ENCODE results near the gene PTPRG. TPM values are rescaled to one million over a fixed set of nuclear protein-coding genes. Genes with fewer than 3 reads are reported as not detected.

The PTPRG gene
- total and polyA plus RNA-seq, 2 experiments from 2014 or later = 8.5 to 34.9 TPM

DNA sequence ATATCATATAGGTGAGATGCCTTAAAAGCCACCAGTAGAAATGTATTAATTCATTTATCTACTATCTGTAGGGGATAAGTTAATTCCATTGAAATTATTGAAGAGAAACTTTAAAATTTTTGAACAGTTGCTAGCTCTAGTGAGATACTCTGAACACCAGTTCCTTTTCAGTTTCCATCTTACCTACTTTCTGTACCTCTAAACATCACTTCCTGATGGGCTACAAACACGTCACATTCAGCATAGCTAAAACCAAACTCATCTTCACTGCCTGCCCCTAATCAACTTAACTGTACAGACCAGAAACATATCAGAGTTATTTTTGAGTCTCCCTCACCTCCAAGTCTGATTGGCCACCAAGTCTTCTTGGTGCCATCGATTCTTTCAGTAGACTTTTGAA is 723.1 kb downstream of the PTPRG start:
- WGBS (ENCODE audit: low lambda C conversion rate, missing lambda C conversion rate) = 76% methylated on average over 2 of the region's 2 CpGs
- Histone ChIP-seq H2AFZ (no peak overlapping the region), H3K4me3 (no peak overlapping the region), H3K4me1 (ENCODE audit: insufficient read depth) (no peaks in the 10 kb centered on the region), H3K27ac (no peak overlapping the region), H3K9me3 (ENCODE audit: low read depth) (no peaks in the 10 kb centered on the region), H3K4me2 (no peak overlapping the region), H3K36me3 (replicated peaks; ENCODE audit: insufficient read depth, low read depth) (no peaks in the 10 kb centered on the region), H3K9me2 (replicated peaks; ENCODE audit: insufficient read depth) (no peaks in the 10 kb centered on the region), H3K27me3 (no peaks in the 10 kb centered on the region), H4K20me1 (ENCODE audit: insufficient read depth, poor library complexity, severe bottlenecking) (no peaks in the 10 kb centered on the region), H3K79me2 (no peaks in the 10 kb centered on the region)
- no peak for DNase-seq (ENCODE audit: low spot score)
- no peak for TF ChIP-seq EZH2phosphoT487 (IDR thresholded peaks at IDR 0.05; ENCODE audit: low read depth, severe bottlenecking, unreplicated experiment)
- TF ChIP-seq EZH2 (IDR thresholded peaks at IDR 0.05; ENCODE audit: borderline replicate concordance) = no peak
- TF ChIP-seq, protein P1, sequence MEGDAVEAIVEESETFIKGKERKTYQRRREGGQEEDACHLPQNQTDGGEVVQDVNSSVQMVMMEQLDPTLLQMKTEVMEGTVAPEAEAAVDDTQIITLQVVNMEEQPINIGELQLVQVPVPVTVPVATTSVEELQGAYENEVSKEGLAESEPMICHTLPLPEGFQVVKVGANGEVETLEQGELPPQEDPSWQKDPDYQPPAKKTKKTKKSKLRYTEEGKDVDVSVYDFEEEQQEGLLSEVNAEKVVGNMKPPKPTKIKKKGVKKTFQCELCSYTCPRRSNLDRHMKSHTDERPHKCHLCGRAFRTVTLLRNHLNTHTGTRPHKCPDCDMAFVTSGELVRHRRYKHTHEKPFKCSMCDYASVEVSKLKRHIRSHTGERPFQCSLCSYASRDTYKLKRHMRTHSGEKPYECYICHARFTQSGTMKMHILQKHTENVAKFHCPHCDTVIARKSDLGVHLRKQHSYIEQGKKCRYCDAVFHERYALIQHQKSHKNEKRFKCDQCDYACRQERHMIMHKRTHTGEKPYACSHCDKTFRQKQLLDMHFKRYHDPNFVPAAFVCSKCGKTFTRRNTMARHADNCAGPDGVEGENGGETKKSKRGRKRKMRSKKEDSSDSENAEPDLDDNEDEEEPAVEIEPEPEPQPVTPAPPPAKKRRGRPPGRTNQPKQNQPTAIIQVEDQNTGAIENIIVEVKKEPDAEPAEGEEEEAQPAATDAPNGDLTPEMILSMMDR (IDR thresholded peaks at IDR 0.05; ENCODE audit: poor library complexity) = no peak

DNA sequence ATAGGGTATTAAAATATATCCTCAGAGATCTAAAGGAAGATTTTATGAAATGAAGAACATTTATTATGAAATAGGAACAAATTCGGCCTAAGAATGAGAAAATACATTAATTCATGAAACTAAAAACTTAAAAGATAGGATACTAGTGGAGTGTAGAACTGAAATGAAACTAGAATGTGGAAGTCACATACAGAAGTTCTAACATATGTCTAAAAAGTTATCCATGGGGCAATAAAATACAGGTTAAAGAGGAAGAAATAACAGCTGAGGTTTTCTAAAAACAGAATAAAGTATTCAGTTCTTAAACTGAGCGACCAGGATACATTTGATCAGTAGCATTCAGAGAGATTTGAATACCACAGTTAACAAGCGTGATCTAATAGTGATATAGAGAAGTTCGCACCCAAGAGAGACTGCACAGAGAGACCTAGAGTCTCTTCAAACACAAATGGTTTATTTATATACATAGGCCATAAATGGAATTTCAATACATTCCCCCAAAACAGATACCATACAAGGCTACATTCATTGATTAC is 726.1 kb downstream of the PTPRG start:
- Histone ChIP-seq H2AFZ (no peak overlapping the region), H3K36me3 (replicated peaks; ENCODE audit: insufficient read depth, low read depth) (no peaks in the 10 kb centered on the region), H3K27ac (no peak overlapping the region), H3K79me2 (no peaks in the 10 kb centered on the region), H3K9me2 (replicated peaks; ENCODE audit: insufficient read depth) (no peaks in the 10 kb centered on the region), H3K9me3 (ENCODE audit: low read depth) (no peaks in the 10 kb centered on the region), H3K4me3 (no peak overlapping the region), H4K20me1 (ENCODE audit: insufficient read depth, poor library complexity, severe bottlenecking) (no peaks in the 10 kb centered on the region), H3K4me1 (ENCODE audit: insufficient read depth) (no peaks in the 10 kb centered on the region), H3K27me3 (no peaks in the 10 kb centered on the region), H3K4me2 (no peak overlapping the region)
- no peak for DNase-seq (ENCODE audit: low spot score)
- 93% methylated on average over 4 of the region's 4 CpGs for WGBS (ENCODE audit: low lambda C conversion rate, missing lambda C conversion rate)
- TF ChIP-seq, protein P1 (IDR thresholded peaks at IDR 0.05; ENCODE audit: poor library complexity) = no peak
- TF ChIP-seq EZH2 (IDR thresholded peaks at IDR 0.05; ENCODE audit: borderline replicate concordance) (no peak), EZH2phosphoT487 (IDR thresholded peaks at IDR 0.05; ENCODE audit: low read depth, severe bottlenecking, unreplicated experiment) (no peak)

DNA sequence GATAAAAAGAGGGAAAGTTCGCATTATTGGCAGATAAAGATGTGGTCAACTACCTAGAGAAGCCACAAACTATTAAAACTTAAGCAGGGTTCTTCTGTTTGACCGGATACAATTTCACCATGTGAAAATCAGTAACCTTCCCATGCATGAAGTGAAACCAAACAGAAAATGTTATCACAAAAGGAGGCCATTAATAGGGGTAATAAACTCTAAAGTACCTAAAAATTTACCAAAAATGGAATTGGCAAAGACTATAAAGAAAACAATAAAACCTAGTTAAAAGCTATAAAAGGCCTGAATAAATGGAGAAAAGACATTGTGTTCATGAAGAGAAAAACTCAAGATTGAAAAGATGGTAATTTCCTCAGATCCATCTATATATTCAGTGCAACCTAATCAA is 728.6 kb downstream of the PTPRG start:
- Histone ChIP-seq H3K4me2 (no peak overlapping the region), H3K4me3 (no peak overlapping the region), H3K9me3 (ENCODE audit: low read depth) (no peaks in the 10 kb centered on the region), H3K36me3 (replicated peaks; ENCODE audit: insufficient read depth, low read depth) (no peaks in the 10 kb centered on the region), H3K9me2 (replicated peaks; ENCODE audit: insufficient read depth) (no peaks in the 10 kb centered on the region), H4K20me1 (ENCODE audit: insufficient read depth, poor library complexity, severe bottlenecking) (no peaks in the 10 kb centered on the region), H3K27ac (no peak overlapping the region), H2AFZ (no peak overlapping the region), H3K4me1 (ENCODE audit: insufficient read depth) (no peaks in the 10 kb centered on the region), H3K79me2 (no peaks in the 10 kb centered on the region), H3K27me3 (no peaks in the 10 kb centered on the region)
- no peak for TF ChIP-seq EZH2 (IDR thresholded peaks at IDR 0.05; ENCODE audit: borderline replicate concordance)
- no peak for TF ChIP-seq EZH2phosphoT487 (IDR thresholded peaks at IDR 0.05; ENCODE audit: low read depth, severe bottlenecking, unreplicated experiment)
- TF ChIP-seq, protein P1 (IDR thresholded peaks at IDR 0.05; ENCODE audit: poor library complexity) = no peak
- DNase-seq (ENCODE audit: low spot score) = no peak
- 76% methylated on average over 2 of the region's 2 CpGs for WGBS (ENCODE audit: low lambda C conversion rate, missing lambda C conversion rate)
